Left ventricle myocardium superior (tissue), 1 donor: ENCODE measurements around the gene DNAJC3. TPM values are rescaled to one million over a fixed set of nuclear protein-coding genes. Genes with fewer than 3 reads are reported as not detected.
A peak's percentile ranks its signal among the peaks of the same experiment; 100 is the strongest.
"Not testable (repeated sequence)": the region's sequence is repeated elsewhere in the genome, so short reads cannot be mapped to it uniquely, and the experiment has no call there.

Experiments
- ATAC-seq: fragments of 200-7000 bp; cut with Tn5 transposase; one replicate; pipeline ENCODE4 v1.9.1; 2020; ENCODE audit warnings: mild to moderate bottlenecking, moderate library complexity
- DNase-seq: peaks from one replicate; pipeline ENCODE4 v3.0.0-alpha.2; 2020
- intact Hi-C: fragments of 100-400 bp; cut with micrococcal nuclease; formaldehyde crosslinking; loops from one replicate; pipeline ENCODE4 v1.11.0; 2022
- total RNA-seq: library from RNA; stranded (reverse); fragmentation: NEBNext Ultra II Directional; extraction: Animal tissue kit (Norgen Biotek cat#: 25700); gene quantifications from one replicate; pipeline ENCODE4 v1.2.1, GENCODE V29; 2021
- donor health status: DM: no; HTN: yes; CAD: no; lungs with severe emphysema.

DNAJC3 gene
- total RNA-seq, 1 donor from 2014 or later: 31.7 TPM

DNA sequence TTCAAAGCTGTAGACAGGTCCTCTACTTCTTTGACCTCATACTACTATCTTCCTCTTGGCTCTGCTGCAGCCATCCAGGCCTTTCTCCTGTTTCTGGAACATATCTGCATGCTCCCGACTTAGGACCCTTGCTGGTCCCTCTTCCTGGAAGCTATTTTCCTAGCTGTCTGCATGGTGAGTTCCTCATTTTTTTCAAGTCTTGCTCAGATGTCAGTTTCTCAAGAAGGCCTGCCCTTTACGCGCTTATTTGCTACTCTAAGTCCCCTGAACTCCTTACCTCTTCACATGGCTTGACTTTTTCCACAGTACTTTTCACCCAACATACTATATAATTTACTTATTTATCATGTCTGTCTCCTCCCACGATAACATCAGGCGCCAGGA, 31.4 kb downstream of the DNAJC3 start:
- DNase-seq (no peak), ATAC-seq (no peak)
- intact Hi-C loops: no loop called here

DNA sequence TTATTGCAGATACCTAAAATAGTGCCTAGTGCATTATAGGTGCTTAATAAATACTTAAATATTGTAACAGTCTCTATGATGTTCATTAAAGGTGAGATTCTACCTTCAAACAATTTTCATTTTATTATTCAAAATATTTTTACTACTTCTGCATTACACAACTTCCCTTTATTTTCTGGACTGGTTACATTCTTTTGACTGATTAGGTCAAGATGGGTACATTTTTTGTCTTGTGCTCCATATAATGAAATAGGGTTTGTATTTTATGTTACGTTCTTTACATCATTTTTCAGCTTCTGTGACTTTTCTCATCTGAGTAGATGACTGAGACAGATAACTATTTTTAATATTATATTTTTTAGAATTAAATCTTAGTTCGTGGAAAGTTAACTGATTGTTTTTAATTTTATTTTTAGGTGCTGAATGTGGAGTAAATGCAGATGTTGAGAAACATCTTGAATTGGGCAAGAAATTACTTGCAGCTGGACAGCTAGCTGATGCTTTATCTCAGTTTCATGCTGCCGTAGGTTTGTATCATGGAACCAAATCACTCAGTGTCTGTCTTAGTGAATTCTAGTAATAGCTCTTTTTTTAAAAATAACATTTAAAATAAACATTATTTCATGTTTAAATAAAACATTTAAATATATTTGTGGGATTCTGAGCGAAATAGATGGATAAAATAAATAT, 32.0 kb downstream of the DNAJC3 start:
- intact Hi-C loops: no loop called here

DNA sequence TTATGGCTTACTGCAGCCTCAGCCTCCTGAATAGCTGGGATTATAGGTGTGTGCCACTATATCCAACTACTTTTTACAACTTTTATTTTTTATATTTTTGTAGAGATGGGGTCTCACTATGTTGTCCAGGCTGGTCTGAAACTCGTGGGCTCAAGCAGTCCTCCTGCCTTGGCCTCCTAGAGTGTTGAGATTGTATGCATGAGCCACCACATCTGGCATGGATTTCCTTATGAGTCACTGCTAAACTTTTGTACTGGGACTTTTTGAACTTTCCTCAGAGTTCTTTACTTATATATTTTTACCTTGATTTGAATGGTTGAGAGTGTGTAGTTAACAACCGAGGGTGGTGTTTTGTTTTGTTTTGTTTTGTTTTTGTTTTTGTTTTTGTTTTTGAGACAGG, 33.4 kb downstream of the DNAJC3 start:
- DNase-seq: no peak
- ATAC-seq: no peak
- intact Hi-C loops: no loop called here

More for the DNA sequence above, 32.0 kb downstream of the DNAJC3 start:
- peak; percentile 45 for ATAC-seq
- DNase-seq: no peak

GRCh38 chr13:95712846-95713245, 35.9 kb downstream of the DNAJC3 start:
- DNase-seq, intact Hi-C loops, ATAC-seq: not testable (repeated sequence)

GRCh38 chr13:95713651-95714050, 36.7 kb downstream of the DNAJC3 start:
- no peak for ATAC-seq
- intact Hi-C loops: no loop called here
- DNase-seq: no peak

DNA sequence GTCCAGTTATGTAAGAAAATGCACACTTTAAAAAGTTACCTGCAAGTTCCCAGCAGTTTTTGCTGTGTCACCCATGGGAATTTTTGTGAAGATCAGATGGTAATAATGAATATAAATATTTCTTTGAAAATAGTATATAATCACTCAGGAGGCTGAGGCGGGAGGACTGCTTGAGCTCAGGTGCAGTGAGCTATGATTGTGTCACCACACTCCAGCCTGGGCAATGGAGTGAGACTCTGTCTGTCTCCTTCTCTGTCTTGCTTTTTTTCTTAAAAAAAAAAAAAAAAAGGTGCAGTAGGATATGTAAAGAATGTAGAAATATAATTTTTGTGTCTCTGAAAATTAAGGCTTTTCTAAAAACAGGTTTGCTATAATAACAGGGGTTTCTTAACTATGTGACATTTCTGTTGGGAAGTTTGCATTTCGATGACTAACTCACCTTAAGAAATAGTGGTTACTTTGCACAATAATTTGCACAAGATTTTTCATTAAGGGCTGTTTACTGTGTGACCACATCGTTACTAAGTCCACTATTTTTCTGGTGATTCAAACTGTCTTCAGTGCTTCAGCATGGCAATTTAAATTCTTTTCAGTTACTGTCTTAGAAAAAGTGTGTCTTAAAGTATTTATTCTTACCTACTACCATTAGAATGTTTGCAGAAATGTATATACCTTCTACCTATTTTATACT, 37.3 kb downstream of the DNAJC3 start:
- intact Hi-C loops: no loop called here
- no peak for ATAC-seq
- DNase-seq: no peak

DNA sequence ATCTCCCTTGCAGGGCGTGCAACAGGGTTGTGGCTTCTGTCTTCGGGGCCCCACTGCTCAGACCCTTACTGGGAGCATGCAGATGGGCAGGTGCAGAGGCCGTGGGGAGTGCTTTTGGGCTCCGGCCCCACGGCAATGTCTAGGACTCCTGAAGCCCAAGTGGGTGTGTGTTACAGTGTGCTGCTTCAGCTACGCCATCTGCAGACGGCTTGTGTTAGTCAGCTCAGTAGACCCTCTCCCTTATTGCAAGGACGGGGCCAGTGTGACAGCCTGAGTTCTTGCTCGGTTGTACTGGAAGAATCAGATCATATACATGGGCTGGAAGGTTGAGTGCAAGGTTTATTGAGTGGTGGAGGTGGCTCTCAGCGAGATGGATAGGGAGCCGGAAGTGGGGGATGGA, 39.3 kb downstream of the DNAJC3 start:
- intact Hi-C loops: no loop called here
- DNase-seq (no peak), ATAC-seq (no peak)

GRCh38 chr13:95722241-95722640, 45.3 kb downstream of the DNAJC3 start:
- ATAC-seq (no peak), DNase-seq (no peak)
- intact Hi-C loops: no loop called here

DNA sequence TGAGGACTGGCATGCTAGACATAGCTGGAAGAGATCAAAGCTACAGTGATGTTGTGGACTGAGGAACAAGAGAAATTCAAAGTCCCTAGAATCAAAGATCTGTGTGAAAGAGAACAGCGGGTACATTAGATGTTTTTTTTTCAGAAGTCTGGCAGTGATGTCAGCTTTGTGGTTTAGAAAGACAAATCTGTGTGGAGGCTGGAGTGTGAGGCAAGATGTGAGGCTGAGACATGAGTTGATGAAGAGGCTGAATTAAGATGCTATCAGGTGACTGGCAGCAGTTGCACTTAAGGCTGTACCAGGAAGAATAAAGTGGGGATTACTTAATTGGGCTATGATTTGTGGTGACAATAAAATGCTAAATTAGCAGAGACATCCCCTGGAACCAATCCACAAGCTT, 46.5 kb downstream of the DNAJC3 start:
- ATAC-seq (no peak), DNase-seq (no peak)
- intact Hi-C loops: no loop called here

DNA sequence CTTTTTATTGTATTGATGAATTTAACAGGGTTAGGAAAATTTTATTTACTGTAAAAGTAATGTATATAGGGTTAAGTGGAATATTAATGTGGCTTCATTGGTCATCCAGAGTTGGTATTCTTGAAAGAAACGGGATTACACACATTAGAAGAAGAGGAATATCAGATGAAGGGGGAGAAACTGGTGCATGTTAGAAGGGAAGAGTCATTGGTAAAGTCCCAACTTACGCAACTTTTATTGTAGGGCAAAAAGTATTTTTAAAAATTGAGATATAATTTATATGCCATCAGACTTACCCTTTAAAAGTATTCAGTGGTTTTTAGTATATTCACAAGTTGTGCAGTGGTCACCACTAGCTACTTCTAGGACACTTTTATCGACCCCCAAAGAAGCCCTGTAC, 47.3 kb downstream of the DNAJC3 start:
- intact Hi-C loops: no loop called here
- DNase-seq (no peak), ATAC-seq (no peak)

- ATAC-seq: no peak
- no peak for DNase-seq
- intact Hi-C loops: no loop called here
Observed at GRCh38 chr13:95726876-95727275, 49.9 kb downstream of the DNAJC3 start.

DNA sequence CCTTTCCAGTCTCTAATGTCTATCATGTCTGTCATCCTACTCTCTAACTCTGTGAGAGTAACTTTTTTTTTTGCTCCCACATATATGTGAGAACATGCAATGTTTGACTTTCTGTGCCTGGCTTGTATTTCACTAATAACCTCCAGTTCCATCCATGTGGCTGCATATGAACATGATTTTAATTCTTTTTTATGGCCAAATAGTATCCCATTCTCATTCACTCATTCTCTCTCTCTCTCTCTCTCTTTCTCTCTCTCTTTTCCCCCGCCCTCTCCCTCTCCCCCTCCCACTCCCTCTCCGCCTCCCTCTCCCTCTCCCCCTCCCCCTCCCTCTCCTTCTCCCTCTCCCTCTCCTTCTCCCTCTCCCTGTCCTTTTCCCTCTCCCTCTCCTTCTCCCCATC, 52.0 kb downstream of the DNAJC3 start:
- intact Hi-C loops: no loop called here
- no peak for ATAC-seq

GRCh38 chr13:95734124-95734523, 57.2 kb downstream of the DNAJC3 start:
- DNase-seq: no peak
- no peak for ATAC-seq
- intact Hi-C loops: no loop called here

More for the DNA sequence above, 52.0 kb downstream of the DNAJC3 start:
- no peak for DNase-seq

DNA sequence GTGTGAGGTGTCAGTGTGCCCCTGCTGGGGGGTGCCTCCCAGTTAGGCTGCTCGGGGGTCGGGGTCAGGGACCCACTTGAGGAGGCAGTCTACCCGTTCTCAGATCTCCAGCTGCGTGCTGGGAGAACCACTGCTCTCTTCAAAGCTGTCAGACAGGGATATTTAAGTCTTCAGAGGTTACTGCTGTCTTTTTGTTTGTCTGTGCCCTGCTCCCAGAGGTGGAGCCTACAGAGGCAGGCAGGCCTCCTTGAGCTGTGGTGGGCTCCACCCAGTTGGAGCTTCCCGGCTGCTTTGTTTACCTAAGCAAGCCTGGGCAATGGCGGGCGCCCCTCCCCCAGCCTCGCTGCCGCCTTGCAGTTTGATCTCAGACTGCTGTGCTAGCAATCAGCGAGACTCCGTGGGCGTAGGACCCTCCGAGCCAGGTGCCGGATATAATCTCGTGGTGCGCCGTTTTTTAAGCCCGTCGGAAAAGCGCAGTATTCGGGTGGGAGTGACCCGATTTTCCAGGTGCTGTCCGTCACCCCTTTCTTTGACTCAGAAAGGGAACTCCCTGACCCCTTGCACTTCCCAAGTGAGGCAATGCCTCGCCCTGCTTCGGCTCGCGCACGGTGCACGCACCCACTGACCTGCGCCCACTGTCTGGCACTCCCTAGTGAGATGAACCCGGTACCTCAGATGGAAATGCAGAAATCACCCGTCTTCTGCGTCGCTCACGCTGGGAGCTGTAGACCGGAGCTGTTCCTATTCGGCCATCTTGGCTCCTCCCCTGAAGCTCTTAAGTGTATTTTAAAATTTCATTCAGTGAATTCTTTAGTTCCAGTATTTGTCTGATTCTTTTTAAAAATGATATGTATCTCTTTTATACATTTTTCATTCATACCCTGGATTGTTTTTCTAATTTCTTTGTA, 63.4 kb downstream of the DNAJC3 start:
- intact Hi-C loops: not testable (repeated sequence)

DNA sequence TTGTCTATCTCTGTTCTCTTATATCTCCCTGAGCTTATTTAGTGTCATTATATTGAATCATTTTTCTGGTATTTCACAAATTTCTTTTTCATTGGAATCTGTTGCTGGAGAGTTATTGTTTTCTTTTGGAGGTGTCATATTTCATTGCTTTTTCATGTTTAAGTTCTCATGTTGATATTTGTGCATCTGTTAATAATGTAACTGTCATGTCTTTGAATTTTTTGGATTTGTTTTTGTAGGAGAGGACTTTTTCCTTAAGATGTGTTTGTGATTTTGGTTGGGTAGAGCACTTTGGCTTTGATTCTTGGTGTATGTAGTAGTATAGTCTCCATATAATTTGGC, 64.0 kb downstream of the DNAJC3 start:
- intact Hi-C loops: no loop called here
- no peak for DNase-seq

More for the DNA sequence above, 63.4 kb downstream of the DNAJC3 start:
- ATAC-seq, DNase-seq: not testable (repeated sequence)

GRCh38 chr13:95741584-95742563, 64.9 kb downstream of the DNAJC3 start:
- intact Hi-C loops: no loop called here
- no peak for ATAC-seq
- no peak for DNase-seq

More for the DNA sequence above, 64.0 kb downstream of the DNAJC3 start:
- no peak for ATAC-seq

GRCh38 chr13:95743192-95743591, 66.3 kb downstream of the DNAJC3 start:
- ATAC-seq (no peak), DNase-seq (no peak)
- intact Hi-C loops: no loop called here

DNA sequence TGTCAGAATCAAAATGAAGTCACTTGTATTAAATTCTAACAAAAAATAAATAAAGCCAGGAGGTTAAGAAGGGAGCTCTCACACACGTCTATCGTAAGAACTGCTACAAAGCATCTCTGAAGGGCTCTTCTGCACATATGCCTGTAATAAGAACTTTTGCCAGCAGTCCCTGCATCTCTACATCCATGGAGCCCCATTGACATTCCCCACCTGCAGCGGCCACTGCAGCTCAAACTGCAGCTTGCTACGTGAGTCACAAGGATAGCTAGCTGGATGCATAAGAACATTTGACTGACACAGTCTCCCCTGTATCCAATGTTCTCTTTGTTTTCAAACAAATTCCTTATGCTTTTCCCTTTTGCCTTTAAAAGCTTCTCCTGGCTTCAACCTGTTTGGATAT, 68.3 kb downstream of the DNAJC3 start:
- DNase-seq: no peak
- ATAC-seq: no peak
- intact Hi-C loops: no loop called here

DNA sequence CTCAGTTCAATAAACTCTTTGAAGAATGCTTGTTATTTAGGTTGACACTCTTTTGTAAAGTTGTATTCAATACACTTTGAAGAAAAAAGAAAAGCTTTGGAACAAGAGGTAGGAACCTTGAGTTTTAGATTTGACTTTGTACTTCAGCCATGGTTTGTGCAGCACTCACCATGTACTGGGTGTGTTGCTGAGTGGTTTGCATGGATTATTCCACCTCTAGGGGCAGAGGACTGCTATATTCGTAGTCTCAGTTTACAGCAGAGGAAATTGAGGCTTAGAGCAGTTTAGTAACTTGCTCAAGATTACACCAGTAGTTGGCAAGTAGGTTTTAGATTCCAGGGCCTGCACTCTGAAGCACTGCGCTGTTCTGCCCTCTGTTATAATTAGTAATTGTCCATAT, 68.8 kb downstream of the DNAJC3 start:
- DNase-seq: no peak
- intact Hi-C loops: no loop called here
- ATAC-seq: peak; percentile 37
